HG03354 (cell line): ENCODE measurements around the gene CCDC142.

Experiments
- ATAC-seq: cut with Tn5 transposase; IDR thresholded peaks from one replicate; pipeline ENCODE4 v1.9.1; 2021; ENCODE audit warnings: mild to moderate bottlenecking; ENCODE audit not compliant: unreplicated experiment, poor library complexity, severe bottlenecking

Gene CCDC142

DNA sequence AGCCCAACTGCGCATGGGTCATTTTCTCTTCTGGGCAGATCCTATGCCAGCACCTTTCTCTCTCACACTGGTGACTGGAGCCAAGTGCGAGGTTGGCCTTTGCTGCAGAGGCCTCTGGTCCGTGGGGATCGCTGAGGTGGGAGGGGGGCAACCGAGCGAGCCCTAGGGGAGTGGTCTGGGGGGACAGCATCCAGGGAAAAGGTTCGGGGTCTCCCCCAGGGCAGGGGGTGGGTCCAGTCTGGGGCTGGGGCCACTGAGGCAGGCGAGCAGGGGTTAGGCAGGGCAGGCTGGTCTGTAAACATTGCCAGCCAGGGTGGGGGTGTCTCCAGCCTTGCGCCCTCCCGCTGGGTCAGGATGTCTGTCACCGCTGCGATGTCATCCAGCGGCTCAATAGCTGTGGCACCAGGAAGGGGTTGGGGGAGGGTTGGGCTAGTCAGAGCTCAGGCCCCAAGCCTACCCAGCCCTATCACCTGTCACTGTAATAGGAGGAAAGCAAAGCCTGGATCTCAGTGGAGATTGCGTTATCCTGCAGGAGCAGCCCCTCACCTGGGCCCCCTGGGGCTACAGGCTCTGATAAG, 56.5 kb downstream of the CCDC142 start:
- ATAC-seq, result no peak

- ATAC-seq, result no peak
Measured at GRCh38 chr2:74425523-74425922, 57.3 kb downstream of the CCDC142 start.

GRCh38 chr2:74424995-74425406, 57.8 kb downstream of the CCDC142 start:
- no peak for ATAC-seq

DNA sequence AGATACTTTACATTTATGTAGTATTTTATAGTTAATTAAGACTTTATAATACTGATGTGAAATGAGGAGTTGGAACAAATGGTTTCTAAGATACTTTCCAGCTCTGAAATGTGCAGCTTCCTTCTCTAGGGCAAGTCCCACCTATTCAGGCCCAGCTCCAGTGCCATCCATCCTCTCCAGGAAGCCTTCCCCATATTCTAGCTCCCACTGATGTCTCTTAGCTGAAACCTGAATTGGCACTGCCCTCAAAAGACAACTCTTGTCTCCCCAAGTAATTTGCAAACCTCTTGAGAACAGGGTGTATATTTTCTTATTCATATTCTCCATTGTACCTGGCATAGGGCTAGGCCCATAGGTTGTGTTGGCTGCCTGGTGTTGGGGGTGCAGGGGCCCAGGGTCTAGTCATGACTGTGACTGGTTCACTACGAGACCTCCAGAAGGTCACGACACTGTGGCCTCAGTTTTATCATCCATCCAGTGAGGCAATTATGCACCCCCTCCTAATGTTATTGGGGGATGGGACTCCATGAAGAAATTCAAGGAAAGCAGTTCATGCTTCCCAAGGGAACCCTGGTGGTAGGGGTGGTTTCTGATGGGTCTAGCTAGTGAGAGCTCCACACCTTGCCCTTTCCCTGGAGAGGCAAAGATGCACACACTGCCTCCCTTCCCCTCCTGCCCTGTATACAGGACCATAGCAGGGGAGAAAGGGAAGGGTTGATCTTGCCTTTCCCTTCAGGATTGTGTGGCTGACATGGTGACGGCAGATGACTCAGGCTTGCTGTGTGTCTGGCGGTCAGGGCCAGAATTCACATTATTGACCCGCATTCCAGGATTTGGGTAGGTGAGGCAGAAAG, 58.4 kb downstream of the CCDC142 start:
- ATAC-seq, result no peak
